AG20443 (cell line): ENCODE data around the gene HABP4.

ENCODE experiments used
- DNase-seq: peaks from one replicate; pipeline ENCODE4 v3.0.0; 2012; ENCODE audit warnings: low spot score, mixed read lengths

Gene HABP4

DNA sequence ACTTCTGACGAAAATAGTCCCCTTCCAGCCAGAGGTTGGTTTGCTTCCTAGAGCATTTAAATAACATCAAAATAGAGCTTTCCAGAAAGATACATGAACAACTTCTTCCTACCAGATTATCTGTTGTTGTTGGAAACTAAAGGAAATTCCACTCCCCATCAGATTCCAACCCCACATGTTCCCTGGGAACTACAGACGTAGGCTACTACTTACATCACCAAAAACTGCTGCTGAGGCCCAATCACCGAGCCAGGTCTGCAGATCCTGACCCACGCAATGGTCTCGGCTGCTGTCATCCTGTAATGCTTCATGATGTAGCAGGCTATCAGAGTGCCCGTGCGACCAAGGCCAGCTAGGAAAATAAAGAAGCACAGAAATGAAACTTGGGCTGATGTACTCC lies 73.4 kb downstream of the HABP4 start:
- DNase-seq: no peak

DNA sequence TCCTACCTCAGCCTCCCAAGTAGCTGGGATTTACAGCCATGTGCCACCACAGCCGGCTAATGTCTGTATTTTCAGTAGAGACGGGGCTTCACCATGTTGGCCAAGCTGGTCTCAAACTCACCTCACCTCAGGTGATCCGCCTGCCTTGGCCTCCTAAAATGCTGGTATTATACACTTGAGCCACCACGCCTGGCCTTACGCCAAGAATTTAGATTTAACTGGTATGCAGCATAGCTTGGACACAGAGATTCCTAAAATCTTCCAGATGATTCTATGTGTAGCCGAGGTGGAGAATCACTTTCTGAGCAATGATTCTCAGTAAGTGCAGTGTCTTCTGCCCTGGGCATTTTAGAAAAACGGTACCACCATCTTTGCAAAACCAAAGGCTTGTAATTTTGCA lies 74.1 kb downstream of the HABP4 start:
- DNase-seq: no peak

DNA sequence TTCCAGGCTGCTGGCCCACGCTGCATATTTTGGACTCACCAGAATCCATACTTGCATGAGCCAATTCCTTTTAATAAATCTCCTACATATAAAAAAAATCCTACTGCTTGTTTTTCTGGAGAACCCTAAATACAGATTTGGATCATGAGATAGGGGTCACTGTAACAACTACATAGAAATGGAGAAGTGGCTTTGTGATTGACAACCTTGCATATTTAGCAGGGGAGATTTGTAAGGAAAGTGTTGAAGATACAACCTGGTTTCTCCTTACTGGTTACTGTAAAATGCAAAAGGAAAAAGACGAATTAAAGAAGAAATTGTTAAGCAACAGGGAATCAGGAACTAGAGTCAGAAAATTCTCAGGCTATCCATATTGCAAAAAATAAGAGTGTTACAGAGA lies 74.8 kb downstream of the HABP4 start:
- DNase-seq: no peak

DNA sequence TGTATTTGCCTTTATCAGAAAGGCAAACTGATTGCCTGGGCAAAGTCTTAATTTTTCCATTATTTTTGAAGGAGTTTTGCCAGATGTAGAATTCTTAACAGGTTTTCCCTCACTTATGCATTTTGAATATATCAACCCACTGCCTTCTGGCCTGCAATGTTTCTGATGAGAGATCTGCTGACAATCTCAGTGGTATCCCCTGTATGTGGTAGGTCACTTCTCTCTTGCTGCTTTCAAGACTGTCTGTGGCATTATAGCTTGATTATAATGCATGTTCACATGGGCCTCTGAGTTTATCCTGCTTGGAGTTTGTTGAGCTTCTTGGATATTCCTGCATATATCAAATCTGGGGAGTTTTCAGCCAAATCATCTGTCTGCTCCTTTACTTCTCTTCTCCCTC lies 82.2 kb downstream of the HABP4 start:
- no peak for DNase-seq

DNA sequence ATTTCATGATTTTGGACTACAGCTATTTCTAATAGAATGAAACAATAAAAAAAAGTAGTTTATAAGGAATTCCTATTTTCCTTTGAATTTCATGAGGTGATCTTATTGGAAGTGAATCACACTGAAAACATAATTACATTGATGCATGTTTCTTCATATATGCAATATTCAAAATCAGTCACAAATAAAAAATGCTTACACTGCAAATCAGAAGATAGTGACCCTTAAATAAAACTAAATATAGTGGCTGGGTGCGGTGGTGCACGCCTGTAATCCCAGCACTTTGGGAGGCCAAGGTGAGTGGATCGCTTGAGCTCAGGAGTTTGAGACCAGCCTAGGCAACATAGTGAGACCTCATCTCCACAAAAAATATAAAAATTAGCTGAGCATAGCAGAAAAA lies 90.1 kb downstream of the HABP4 start:
- DNase-seq: no peak
